ENCODE data around the gene TPCN2.

The TPCN2 gene

DNA sequence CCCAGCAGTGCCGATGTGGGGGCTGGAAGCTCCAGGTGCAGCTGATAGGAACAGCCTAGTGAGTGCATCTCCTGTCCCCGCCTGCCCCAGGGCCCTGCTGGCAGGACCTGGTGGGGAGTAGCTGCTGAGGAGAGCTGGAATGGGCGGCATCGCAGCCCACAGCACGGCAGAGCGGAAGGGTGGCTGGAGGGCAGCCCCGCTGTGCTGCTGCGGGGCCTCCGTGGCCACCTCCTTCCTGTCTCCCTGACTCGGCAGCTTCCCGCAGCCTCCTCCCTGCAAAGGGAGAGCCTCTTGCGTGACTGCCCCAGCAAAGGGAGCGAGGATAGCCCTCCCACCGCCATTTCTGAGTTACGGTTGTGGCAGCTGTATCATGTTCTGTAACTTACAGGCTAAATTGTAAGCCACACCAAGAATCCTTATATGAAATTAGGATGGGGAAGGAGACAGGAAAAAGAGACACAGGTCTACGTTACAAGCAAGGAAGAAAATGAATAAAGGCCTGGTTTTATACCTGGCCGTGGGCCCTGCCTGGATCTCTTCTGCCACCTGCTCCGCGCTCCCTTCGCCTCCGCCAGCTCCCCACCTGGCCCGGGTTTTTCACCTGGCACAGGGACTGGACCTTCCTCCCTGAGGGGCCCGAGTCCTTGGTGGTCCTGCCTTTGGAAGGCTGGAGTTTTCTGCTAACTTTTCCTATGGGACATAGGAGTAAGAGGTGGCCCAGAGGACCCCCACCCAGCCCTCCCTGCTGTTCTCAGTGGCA is 10.0 kb downstream of the TPCN2 start:
- no peak for DNase-seq (ENCODE audit: low spot score)

DNA sequence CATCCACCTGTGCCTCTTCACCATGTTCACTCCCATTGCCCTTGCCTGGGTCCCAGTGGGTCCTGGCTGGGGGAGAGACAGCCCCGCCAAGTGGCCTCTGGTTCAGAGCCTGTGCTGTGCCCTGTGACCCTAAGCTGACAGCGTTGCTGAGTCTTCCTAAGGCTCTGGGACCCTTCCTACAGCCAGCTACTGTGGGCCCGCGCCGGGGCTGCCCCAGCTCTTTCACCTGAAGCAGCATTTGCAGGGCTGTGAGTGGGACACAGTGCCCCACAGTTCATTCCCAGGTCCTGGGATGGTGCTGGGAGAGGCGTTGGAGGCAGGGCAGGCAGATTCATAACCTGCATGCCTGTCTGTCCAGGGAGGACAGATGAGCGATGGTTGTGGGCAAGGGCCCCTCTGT is 10.7 kb downstream of the TPCN2 start:
- no peak for DNase-seq (ENCODE audit: low spot score)

DNA sequence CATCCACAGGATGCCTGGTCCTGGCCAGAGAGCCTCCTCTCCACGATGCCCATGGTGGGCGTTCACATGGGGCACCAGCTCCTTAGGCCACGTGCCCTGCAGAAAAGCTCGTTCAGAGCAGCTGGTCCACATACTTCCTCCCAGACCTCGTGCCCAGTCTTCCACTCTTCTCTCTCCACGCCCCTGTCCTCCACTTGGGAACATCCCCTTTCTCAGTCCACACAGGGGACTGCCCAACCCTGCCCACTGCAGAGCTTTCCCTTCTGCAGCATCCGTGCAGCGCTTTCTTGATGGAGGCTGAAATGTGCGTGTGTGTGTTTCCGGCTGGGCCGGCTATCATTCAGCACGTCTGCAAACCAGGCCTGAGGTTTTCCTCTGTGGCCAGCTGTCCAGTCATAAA is 11.3 kb downstream of the TPCN2 start:
- no peak for DNase-seq (ENCODE audit: low spot score)

GRCh38 chr11:69060806-69061712 is 12.3 kb downstream of the TPCN2 start:
- no peak for DNase-seq (ENCODE audit: low spot score)

GRCh38 chr11:69061713-69062053 is 13.0 kb downstream of the TPCN2 start:
- DNase-seq (ENCODE audit: low spot score), result no peak

- DNase-seq (ENCODE audit: low spot score), result no peak
Measured at GRCh38 chr11:69062169-69062855, 13.6 kb downstream of the TPCN2 start.

GRCh38 chr11:69062873-69063651 is 14.3 kb downstream of the TPCN2 start:
- DNase-seq (ENCODE audit: low spot score), result no peak

DNA sequence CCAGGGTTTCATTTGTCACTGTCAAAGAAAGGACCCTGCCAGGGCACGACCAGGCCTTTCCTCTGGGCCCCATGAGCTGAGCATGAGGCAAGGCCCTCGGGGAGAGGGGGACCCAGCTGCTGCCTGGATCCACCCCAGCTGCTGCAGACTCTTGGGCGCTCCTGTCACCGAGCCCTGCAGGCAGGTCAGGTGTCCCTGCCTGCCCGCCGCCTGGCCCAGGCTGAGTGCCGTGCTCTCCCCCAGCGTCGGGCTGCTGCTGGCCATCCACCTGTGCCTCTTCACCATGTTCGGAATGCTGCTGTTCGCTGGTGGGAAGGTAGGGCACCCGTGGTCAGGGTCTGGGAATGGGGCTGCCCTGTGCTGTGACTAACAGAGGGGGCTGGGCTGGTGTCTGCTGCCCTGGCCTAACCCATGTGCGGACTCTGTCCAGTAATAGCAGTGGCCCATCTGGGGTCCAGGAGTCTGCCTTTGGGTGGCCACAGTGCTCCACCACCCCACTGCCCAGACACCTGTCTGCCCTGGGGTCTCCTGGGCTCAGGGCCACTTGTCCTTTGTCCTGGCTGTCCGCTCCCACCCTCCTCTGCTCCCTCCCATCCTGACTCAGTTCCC is 15.0 kb downstream of the TPCN2 start:
- no peak for DNase-seq (ENCODE audit: low spot score)

DNA sequence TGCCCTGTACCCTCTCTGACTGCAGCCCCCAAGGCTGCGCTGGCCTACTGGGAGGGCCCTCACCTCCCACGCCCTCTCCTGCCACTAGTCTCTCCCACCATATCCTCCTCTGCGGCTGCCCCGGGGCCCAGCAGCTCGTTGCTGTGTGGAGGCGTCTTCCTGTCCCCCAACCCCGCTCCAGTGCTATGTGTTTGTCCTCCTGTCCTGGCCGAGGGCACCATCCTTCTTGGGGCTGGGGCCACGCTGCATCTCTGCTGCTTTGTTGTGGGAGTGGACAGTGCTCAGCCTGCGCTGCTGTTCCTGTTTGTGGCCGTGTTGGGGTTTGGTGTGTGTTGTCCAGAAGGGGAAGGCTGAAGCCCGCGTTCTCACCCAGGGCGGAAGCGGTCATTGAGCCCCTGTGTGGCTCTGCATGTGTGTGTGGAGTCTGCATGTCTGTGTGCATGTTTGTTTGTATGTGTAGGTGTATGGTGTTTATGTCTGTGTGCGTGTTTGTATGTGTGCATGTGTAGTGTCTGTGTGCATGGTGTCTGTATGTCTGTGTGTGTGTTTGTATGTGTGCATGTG is 15.7 kb downstream of the TPCN2 start:
- no peak for DNase-seq (ENCODE audit: low spot score)

DNA sequence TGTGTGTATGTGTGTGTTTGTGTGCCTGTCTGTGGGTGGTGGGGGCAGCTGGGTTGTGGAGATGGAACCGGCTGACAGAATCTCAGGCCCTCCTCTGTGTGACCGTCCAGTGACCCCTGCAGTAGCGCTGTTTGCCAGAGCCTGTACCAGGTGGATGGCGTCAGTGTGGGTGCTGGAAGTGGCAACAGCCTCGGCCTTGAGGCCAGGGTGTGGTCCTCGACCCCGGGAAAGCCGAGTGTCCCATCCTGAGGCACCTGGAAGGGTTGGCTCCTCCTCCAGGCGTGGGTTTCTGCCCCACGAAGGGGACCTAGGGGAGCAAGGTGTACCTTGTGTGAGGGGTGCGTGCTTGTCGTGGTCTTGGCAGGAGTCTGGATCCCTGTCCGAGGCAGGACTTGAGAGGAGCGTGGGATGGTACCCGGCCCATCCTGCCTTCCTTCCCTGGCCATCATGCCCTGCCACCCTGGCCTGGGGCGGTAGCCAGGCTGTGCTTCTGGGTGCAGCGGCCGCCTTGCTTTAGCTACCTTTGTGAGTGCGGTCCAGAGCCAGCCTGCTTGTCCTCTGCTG is 16.5 kb downstream of the TPCN2 start:
- DNase-seq (ENCODE audit: low spot score), result no peak

- no peak for DNase-seq (ENCODE audit: low spot score)
Measured at GRCh38 chr11:69066122-69067112, 17.7 kb downstream of the TPCN2 start.

- DNase-seq (ENCODE audit: low spot score), result no peak
Measured at GRCh38 chr11:69067200-69067599, 18.5 kb downstream of the TPCN2 start.

DNA sequence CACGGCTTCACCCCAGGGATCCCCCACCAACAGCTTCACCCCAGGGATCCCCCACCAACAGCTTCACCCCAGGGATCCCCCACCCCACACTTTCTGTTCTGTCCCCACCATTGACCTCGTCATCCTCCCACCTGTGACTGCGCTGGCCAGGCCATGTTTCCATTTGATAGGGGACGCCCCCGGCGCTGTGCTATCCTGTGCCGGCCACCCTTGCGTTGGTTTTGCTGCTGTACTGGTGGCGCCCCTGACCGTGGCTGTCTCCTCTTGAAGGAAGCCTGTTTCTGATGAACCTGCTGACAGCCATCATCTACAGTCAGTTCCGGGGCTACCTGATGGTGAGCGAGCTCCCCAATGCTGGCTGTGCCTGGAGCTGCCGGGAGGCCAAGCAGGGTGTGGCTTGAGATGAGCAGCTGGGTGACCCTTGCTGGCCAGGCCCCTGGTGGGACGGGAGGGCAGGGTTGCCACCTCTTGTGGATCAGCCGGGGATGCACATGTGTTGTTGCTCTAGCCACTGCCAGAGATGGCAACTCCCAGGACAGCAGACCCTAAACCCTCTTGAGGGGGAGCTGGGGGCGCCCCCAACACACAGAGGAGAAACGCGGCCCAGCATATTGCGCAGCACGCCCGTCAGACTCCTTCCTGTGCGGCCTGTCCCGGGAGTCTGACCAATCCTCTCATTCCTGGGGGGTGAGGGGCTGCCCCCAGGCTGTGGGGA is 22.5 kb downstream of the TPCN2 start:
- no peak for DNase-seq (ENCODE audit: low spot score)

DNA sequence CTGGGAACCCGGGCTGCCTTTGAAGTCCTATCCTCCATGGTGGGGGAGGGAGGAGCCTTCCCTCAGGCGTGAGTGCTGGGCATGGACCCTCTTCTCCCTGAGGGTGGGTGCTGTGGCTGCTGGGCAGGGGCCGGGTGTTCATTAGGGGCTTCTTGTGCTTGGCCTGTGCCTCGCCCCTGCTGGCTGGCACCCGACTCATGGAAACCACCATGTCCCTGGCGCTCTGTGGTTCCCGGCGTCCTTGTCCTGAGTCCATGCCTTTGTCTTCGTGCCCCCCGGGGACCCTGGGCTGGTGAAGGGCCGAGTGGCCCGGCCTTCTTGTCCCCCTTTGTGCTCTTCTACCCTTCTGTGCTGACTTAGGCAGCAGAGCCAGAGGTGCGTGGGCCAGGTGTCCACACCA is 23.2 kb downstream of the TPCN2 start:
- no peak for DNase-seq (ENCODE audit: low spot score)

DNA sequence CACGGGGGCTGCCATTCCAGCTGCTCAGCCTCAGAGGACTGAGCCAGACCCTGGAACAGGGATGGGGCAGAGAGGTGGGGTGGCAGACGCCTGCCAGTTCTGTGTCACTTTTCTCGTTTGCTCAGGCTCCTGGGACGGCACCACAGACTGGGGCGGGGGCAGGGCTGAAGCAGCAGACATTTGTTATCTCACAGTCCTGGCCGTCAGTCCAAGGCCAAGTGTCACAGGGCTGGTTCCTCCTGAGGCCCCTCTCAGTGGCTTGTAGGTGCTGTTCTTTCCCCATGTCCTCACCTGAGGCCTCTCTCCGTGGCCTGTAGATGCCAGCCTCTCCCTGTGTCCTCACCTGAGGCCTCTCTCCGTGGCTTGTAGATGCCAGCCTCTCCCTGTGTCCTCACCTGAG is 24.7 kb downstream of the TPCN2 start:
- no peak for DNase-seq (ENCODE audit: low spot score)

DNA sequence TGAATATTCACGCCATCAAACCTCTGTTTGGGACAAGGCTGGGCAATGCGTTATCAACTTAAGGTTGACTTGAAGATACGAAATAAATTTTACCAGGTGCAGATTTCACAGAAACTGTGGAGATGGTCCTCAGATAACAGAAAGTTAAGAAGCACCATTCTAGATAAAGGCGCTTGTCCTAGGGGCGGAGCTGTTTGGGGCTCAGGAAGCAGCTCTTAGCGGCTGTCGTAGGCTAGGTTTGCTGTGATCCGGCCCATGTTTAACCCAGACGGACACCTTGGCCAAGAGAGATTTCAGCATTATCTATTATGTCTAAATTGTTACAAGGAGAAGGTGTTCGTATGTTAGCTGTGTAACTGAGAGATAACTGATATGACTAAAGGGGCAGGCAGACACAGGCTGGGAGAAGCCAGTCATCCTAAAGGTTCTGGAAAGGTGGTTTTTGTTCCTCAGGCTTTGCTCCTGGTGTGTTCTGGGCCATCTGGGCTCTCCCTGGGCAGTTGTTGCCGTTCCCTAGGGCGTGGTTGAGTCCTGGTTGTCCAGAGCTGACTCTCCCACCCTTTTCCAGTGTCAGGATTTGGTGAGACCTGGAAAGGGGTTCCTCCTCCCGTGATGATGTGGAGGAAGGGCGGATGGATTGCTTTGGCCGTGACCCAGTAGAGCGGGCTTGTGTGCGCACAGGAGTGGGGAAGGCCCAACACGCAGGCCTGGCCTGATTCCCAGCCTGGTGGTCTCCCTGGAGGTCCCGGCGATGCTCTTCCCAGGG is 25.8 kb downstream of the TPCN2 start:
- no peak for DNase-seq (ENCODE audit: low spot score)

DNA sequence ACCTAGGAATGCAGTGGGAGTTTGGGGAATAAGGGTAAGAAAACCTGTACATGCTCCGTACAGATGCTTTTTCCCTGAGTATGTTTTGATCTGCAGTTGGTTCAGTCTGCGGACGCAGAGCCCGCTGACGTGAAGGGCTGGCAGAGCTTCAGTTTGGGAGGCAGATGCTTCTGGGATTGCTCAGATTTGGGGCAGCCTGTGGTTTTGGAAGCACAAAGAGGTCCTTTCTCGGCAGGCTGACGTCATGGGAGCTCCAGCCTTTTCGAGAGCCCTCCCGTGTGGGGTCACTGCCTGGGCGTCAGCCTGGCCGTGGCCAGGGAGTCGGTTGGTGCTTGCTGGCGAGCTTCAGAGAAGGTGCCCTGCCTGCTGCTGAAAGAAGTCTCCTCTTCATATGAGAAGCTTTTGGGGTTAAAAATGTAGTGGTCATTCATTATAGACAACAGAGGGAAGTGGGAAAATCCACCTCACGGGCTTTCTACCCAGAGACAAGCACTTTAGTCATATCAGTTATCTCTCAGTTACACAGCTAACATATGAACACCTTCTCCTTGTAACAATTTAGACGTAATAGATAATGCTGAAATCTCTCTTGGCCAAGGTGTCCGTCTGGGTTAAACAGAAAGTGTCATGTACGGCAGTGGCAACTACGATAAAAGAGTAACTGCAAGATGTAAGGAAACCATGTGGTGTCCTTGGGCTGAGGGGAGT is 26.8 kb downstream of the TPCN2 start:
- peak; percentile 18 for DNase-seq (ENCODE audit: low spot score)

Measured in kidney tubule cell (primary cell).